Activated B cell treated with CpG ODN at 0.5 μM for 24 hours (primary cell): ENCODE measurements around the gene CTSF. TPM values are rescaled to one million over a fixed set of nuclear protein-coding genes. Genes with fewer than 3 reads are reported as not detected.
A peak's percentile ranks its signal among the peaks of the same experiment; 100 is the strongest.

Experiments used
- ATAC-seq: fragments of 200-7000 bp; cut with Tn5 transposase; one replicate; pipeline ENCODE4 v1.10.0; 2021; ENCODE audit warnings: low read depth, mild to moderate bottlenecking, moderate library complexity
- CTCF ChIA-PET: fragments of 350-600 bp; sonication (Branson Sonifier 250); formaldehyde crosslinking; loops from one replicate; lab custom pipeline; 2021; ENCODE audit warnings: antibody characterized with exemption; lab: Charles Lee
- POLR2A ChIA-PET: fragments of 350-600 bp; sonication (Branson Sonifier 250); formaldehyde crosslinking; loops from one replicate; lab custom pipeline; 2021; ENCODE audit warnings: antibody characterized with exemption; lab: Charles Lee
- DNase-seq: peaks from one replicate; pipeline ENCODE4 v3.0.0; 2022
- H3K27ac Mint-ChIP-seq: one replicate; pipeline ENCODE4 v1.8.0; 2020; ENCODE audit warnings: mixed read lengths
- H3K27me3 Mint-ChIP-seq: one replicate; pipeline ENCODE4 v1.8.0; 2021; ENCODE audit warnings: mixed read lengths
- H3K36me3 Mint-ChIP-seq: one replicate; pipeline ENCODE4 v1.8.0; 2021; ENCODE audit warnings: low read depth, mixed read lengths
- H3K4me1 Mint-ChIP-seq: one replicate; pipeline ENCODE4 v1.8.0; 2021; ENCODE audit warnings: mixed read lengths
- H3K4me3 Mint-ChIP-seq: one replicate; pipeline ENCODE4 v1.8.0; 2020; ENCODE audit warnings: mild to moderate bottlenecking, mixed read lengths
- H3K9me3 Mint-ChIP-seq: one replicate; pipeline ENCODE4 v1.8.0; 2020; ENCODE audit warnings: mixed read lengths
- intact Hi-C: fragments of 100-400 bp; cut with micrococcal nuclease; formaldehyde crosslinking; loops from one replicate; pipeline ENCODE4 v1.15.1; 2024
- total RNA-seq: library from RNA; stranded (reverse); gene quantifications from 2 replicates; pipeline ENCODE4 v1.2.3, GENCODE V29; 2022
- TF ChIP-seq, protein P1 (sequence below): fragments of 200-600 bp; IDR thresholded peaks from one replicate; pipeline ENCODE4 v1.8.0; 2022; ENCODE audit warnings: antibody characterized with exemption, mild to moderate bottlenecking

CTSF gene
- 2.0 and 3.6 TPM in 2 replicates for total RNA-seq

DNA sequence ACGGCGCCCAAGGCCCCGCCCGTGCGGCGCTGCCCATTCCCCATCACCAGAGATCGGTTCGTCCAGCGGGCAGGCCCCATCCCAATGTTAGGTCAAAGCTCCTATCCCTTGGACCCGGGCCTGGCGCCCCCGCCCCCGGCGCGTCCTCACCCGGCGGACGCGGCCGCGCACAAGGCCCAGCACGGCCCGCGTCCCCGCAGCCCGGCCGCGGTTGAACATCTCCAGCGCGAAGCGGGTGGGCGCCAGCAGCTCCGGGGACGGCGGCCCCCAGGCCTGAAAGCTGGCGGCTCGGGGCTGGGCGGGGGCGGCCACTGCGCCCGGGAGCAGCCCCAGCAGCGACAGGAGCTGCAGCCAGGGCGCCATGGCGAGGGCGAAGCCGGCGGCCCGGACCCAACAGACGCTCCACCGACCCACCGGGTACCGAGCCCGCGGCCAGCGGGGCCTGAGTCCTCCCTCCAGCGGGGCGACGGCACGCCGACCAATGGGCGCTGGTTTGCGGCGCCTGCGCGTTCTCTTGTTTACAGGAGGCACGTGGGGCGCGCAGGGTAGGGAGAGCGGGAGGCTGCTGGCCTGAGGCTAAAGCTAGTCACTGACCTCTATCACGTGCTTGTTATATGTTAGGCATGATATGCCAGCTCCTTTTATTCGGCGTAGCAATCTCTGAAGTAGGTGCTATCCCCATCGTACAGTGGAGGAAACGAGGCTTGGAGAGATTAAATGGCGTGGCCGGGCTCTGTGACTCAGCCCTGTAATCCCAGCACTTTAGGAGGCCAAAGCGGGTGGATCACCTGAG is at the start of gene CTSF:
Gene CTSF, minus strand, starts transcription at position 483 of the 793 bp plus-strand sequence. Its CDS starts 120 bp downstream, at position 363.
- no peaks in the 10 kb centered on the region for H3K36me3 Mint-ChIP-seq
- H3K4me1 Mint-ChIP-seq, result peaks cover 13% of the 10 kb centered on the region
- H3K27ac Mint-ChIP-seq, result no peak within 1 kb of the TSS
- TF ChIP-seq, protein P1, sequence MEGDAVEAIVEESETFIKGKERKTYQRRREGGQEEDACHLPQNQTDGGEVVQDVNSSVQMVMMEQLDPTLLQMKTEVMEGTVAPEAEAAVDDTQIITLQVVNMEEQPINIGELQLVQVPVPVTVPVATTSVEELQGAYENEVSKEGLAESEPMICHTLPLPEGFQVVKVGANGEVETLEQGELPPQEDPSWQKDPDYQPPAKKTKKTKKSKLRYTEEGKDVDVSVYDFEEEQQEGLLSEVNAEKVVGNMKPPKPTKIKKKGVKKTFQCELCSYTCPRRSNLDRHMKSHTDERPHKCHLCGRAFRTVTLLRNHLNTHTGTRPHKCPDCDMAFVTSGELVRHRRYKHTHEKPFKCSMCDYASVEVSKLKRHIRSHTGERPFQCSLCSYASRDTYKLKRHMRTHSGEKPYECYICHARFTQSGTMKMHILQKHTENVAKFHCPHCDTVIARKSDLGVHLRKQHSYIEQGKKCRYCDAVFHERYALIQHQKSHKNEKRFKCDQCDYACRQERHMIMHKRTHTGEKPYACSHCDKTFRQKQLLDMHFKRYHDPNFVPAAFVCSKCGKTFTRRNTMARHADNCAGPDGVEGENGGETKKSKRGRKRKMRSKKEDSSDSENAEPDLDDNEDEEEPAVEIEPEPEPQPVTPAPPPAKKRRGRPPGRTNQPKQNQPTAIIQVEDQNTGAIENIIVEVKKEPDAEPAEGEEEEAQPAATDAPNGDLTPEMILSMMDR, result no peak
- DNase-seq (peak; percentile 60), ATAC-seq (peak; percentile 93)
- CTCF ChIA-PET, result interaction anchor here (1.5 to 2.3 kb wide), 2 partner anchors 13 to 110 kb away, joined by 4 to 7 read pairs; partner anchors contain the start of gene RBM4B
- H3K27me3 Mint-ChIP-seq, result peaks cover 15% of the 10 kb centered on the region
- intact Hi-C loops, result loop anchor here (1.0 kb wide), 1 partner anchor 22 kb away; the partner anchor contains the start of genes ACTN3 and ZDHHC24
- POLR2A ChIA-PET, result interaction anchor here (1.0 to 1.3 kb wide), 3 partner anchors 22 to 84 kb away, joined by 4 to 6 read pairs (median 5); partner anchors contain the start of genes ACTN3, RBM14 and ZDHHC24
- peak within 1 kb of the TSS; percentile 77 for H3K4me3 Mint-ChIP-seq
- H3K9me3 Mint-ChIP-seq, result no peaks in the 10 kb centered on the region

- peak overlapping the region; percentile 98 for H3K4me3 Mint-ChIP-seq
- CTCF ChIA-PET, result interaction anchor here (0.8 to 1.9 kb wide), 6 partner anchors 21 to 61 kb away, joined by 3 to 13 read pairs (median 5); partner anchors contain the start of genes RBM4 and RBM4B
- no peaks in the 10 kb centered on the region for H3K27me3 Mint-ChIP-seq
- ATAC-seq, result no peak
- H3K27ac Mint-ChIP-seq, result peak overlapping the region; percentile 99
- no peaks in the 10 kb centered on the region for H3K9me3 Mint-ChIP-seq
- H3K36me3 Mint-ChIP-seq, result peaks cover 44% of the 10 kb centered on the region
- peaks cover 62% of the 10 kb centered on the region for H3K4me1 Mint-ChIP-seq
- intact Hi-C loops, result loop anchor here (1.0 to 10.0 kb wide), 5 partner anchors 11 to 890 kb away; partner anchors contain the start of genes ACTN3, CDK2AP2, KDM2A and MRPL11
- TF ChIP-seq, protein P1, result no peak
- no peak for DNase-seq
- POLR2A ChIA-PET, result interaction anchor here (0.5 to 14.8 kb wide), 30 partner anchors 8 to 842 kb away, joined by 3 to 272 read pairs (median 5); partner anchors contain the start of genes ACTN3, BBS1, BRMS1 and CCDC87
Measured at GRCh38 chr11:66617155-66617834, 48.9 kb upstream of the CTSF start.

DNA sequence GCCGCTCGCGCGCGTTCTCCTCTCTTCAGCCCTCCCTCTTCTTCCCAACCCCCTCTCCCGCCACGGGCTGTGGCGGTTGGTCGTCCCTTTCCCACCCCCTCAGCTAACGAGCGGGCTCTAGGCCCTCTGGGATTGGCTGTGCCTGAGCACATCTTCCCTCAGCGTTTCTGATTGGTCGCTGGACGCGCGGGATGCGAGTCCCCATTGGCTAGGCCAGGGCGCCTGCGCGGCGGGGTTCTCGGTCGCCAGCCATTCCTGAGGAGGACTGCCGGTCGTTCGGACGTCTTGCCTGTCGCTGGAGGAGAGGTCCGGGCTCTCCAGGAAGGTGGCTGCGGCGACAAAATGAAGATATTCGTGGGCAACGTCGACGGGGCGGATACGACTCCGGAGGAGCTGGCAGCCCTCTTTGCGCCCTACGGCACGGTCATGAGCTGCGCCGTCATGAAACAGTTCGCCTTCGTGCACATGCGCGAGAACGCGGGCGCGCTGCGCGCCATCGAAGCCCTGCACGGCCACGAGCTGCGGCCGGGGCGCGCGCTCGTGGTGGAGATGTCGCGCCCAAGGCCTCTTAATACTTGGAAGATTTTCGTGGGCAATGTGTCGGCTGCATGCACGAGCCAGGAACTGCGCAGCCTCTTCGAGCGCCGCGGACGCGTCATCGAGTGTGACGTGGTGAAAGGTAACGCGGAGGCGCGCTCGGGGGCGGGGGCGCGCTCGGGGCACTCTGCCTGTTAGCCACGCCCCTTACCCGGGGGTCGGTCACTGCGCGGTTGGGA is 48.2 kb upstream of the CTSF start, which contains the start of gene RBM14:
Gene RBM14, plus strand, starts transcription at position 252 of the 776 bp plus-strand sequence. Its CDS starts 91 bp downstream, at position 343.
- CTCF ChIA-PET, result interaction anchor here (1.3 to 1.9 kb wide), 4 partner anchors 22 to 61 kb away, joined by 5 to 13 read pairs (median 5); partner anchors contain the start of genes RBM4 and RBM4B
- DNase-seq (peak; percentile 97), ATAC-seq (peak; percentile 88)
- Mint-ChIP-seq H3K27ac (peak within 1 kb of the TSS; percentile 99), H3K4me1 (peaks cover 63% of the 10 kb centered on the region), H3K4me3 (peak within 1 kb of the TSS; percentile 98), H3K9me3 (no peaks in the 10 kb centered on the region), H3K27me3 (no peaks in the 10 kb centered on the region), H3K36me3 (peaks cover 42% of the 10 kb centered on the region)
- TF ChIP-seq, protein P1, result no peak
- POLR2A ChIA-PET, result interaction anchor here (0.5 to 14.8 kb wide), 34 partner anchors 8 to 1029 kb away, joined by 3 to 272 read pairs (median 5); partner anchors contain the start of genes ACTN3, BBS1, BRMS1 and CCDC87
- intact Hi-C loops, result loop anchor here (1.0 to 10.0 kb wide), 9 partner anchors 8 to 891 kb away; partner anchors contain the start of genes ACTN3, CCDC87, CCS and CDK2AP2

DNA sequence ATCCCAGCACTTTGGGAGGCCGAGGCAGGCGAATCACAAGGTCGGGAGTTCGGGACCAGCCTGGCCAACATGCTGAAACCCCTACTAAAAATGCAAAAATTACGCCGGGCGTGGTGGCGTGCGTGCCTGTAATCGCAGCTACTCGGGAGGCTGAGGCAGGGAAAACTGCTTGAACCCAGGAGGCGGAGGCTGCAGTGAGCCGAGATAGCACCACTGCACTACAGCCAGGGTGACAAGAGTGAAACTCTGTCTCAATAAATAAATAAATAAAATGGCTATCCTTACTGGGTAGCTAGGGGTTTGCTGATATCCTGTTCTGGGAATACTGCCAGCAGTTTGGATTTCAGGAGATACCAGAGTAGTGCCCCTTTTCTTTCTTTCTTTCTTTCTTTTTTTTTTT is 45.7 kb upstream of the CTSF start:
- TF ChIP-seq, protein P1, result no peak
- Mint-ChIP-seq H3K27ac (no peak overlapping the region), H3K4me3 (no peak overlapping the region), H3K9me3 (no peaks in the 10 kb centered on the region), H3K27me3 (no peaks in the 10 kb centered on the region), H3K36me3 (peaks cover 26% of the 10 kb centered on the region), H3K4me1 (peaks cover 61% of the 10 kb centered on the region)
- DNase-seq, result no peak
- ATAC-seq, result no peak
- POLR2A ChIA-PET, result interaction anchor here (0.6 to 1.7 kb wide), 4 partner anchors 22 to 1390 kb away, joined by 3 to 9 read pairs (median 4); partner anchors contain the start of genes CCDC87 and RBM4
- intact Hi-C loops, result loop anchor here (10.0 kb wide), 1 partner anchor 501 kb away; the partner anchor contains the start of gene KDM2A
- CTCF ChIA-PET, result no interaction called here
